ENCODE measurements around the gene NAT10.

NAT10 gene

GRCh38 chr11:34111722-34112270, 6.4 kb downstream of the NAT10 start:
- no peak for DNase-seq

GRCh38 chr11:34114014-34114413, 8.6 kb downstream of the NAT10 start:
- DNase-seq = no peak

GRCh38 chr11:34114471-34114870, 9.0 kb downstream of the NAT10 start:
- no peak for DNase-seq

GRCh38 chr11:34120651-34121050, 15.2 kb downstream of the NAT10 start:
- no peak for DNase-seq

- no peak for DNase-seq
Measured at GRCh38 chr11:34124885-34125668, 19.6 kb downstream of the NAT10 start.

GRCh38 chr11:34126959-34127848, 21.8 kb downstream of the NAT10 start:
- DNase-seq = no peak

- no peak for DNase-seq
Measured at GRCh38 chr11:34128824-34129223, 23.4 kb downstream of the NAT10 start.

- no peak for DNase-seq
Measured at GRCh38 chr11:34132261-34132965, 27.0 kb downstream of the NAT10 start.

- no peak for DNase-seq
Measured at GRCh38 chr11:34134765-34135164, 29.3 kb downstream of the NAT10 start.

GRCh38 chr11:34135439-34135838, 30.0 kb downstream of the NAT10 start:
- DNase-seq = no peak

- no peak for DNase-seq
Measured at GRCh38 chr11:34136420-34136819, 31.0 kb downstream of the NAT10 start.

- DNase-seq = no peak
Measured at GRCh38 chr11:34139346-34139745, 33.9 kb downstream of the NAT10 start.

- DNase-seq = no peak
Measured at GRCh38 chr11:34140149-34140548, 34.7 kb downstream of the NAT10 start.

- DNase-seq = no peak
Measured at GRCh38 chr11:34143048-34143447, 37.6 kb downstream of the NAT10 start.

GRCh38 chr11:34145073-34145472, 39.6 kb downstream of the NAT10 start:
- no peak for DNase-seq

- DNase-seq = no peak
Measured at GRCh38 chr11:34145847-34146381, 40.5 kb downstream of the NAT10 start.

- no peak for DNase-seq
Measured at GRCh38 chr11:34146411-34146810, 41.0 kb downstream of the NAT10 start.

- no peak for DNase-seq
Measured at GRCh38 chr11:34146866-34147265, 41.4 kb downstream of the NAT10 start.

- DNase-seq = no peak
Measured at GRCh38 chr11:34147581-34147980, 42.2 kb downstream of the NAT10 start.

GRCh38 chr11:34148504-34149165, 43.2 kb downstream of the NAT10 start:
- DNase-seq = no peak

- no peak for DNase-seq
Measured at GRCh38 chr11:34149274-34149673, 43.8 kb downstream of the NAT10 start.

GRCh38 chr11:34149786-34150185, 44.4 kb downstream of the NAT10 start:
- DNase-seq = no peak

All from stimulated activated CD4-positive, alpha-beta T cell treated with anti-CD3 and anti-CD28 coated beads, Interleukin-12 subunit alpha, Interleukin-12 subunit beta, amount 100 ng/mL, for 4 hours (primary cell).